ENCODE measurements around the gene OR6B1.

OR6B1 gene

GRCh38 chr7:144000020-144000419, at the start of gene OR6B1:
Gene OR6B1, plus strand, starts transcription at chr7:144000320. Its CDS starts 3,677 bp downstream, at chr7:144003997.
- DNase-seq (ENCODE audit: low spot score in 2 of 2) (no peak), ATAC-seq (no peak)
- Mint-ChIP-seq H3K9me3 (no peaks in the 10 kb centered on the region), H3K4me1 (no peaks in the 10 kb centered on the region), H3K4me3 (no peak within 1 kb of the TSS), H3K27ac (no peak within 1 kb of the TSS), H3K36me3 (no peaks in the 10 kb centered on the region)

GRCh38 chr7:143953421-143953820, 46.7 kb upstream of the OR6B1 start:
- no peak overlapping the region for H3K4me3 Mint-ChIP-seq
- DNase-seq (ENCODE audit: low spot score in 2 of 2) (no peak), ATAC-seq (no peak)
- no peaks in the 10 kb centered on the region for H3K9me3 Mint-ChIP-seq
- no peaks in the 10 kb centered on the region for H3K4me1 Mint-ChIP-seq
- H3K36me3 Mint-ChIP-seq, result no peaks in the 10 kb centered on the region
- no peak overlapping the region for H3K27ac Mint-ChIP-seq

- Mint-ChIP-seq H3K4me3 (no peak overlapping the region), H3K27ac (no peak overlapping the region), H3K9me3 (no peaks in the 10 kb centered on the region), H3K36me3 (no peaks in the 10 kb centered on the region), H3K4me1 (no peaks in the 10 kb centered on the region)
- ATAC-seq (no peak), DNase-seq (ENCODE audit: low spot score in 2 of 2) (no peak)
These were observed 46.0 kb upstream of the OR6B1 start for GRCh38 chr7:143954135-143954534.

GRCh38 chr7:143954544-143954943, 45.6 kb upstream of the OR6B1 start, which contains the start of gene OR2F1:
Gene OR2F1, plus strand, starts transcription at chr7:143954844. Its CDS starts 5,127 bp downstream, at chr7:143959971.
- H3K27ac Mint-ChIP-seq, result no peak within 1 kb of the TSS
- H3K4me3 Mint-ChIP-seq, result no peak within 1 kb of the TSS
- H3K4me1 Mint-ChIP-seq, result no peaks in the 10 kb centered on the region
- H3K9me3 Mint-ChIP-seq, result no peaks in the 10 kb centered on the region
- H3K36me3 Mint-ChIP-seq, result no peaks in the 10 kb centered on the region
- DNase-seq (ENCODE audit: low spot score in 2 of 2) (no peak), ATAC-seq (no peak)

- Mint-ChIP-seq H3K4me1 (no peaks in the 10 kb centered on the region), H3K9me3 (no peaks in the 10 kb centered on the region), H3K4me3 (no peak overlapping the region), H3K36me3 (no peaks in the 10 kb centered on the region), H3K27ac (no peak overlapping the region)
- no peak for DNase-seq (ENCODE audit: low spot score in 2 of 2)
- ATAC-seq, result no peak
These were observed 41.3 kb upstream of the OR6B1 start for GRCh38 chr7:143958781-143959180.

- no peak overlapping the region for H3K27ac Mint-ChIP-seq
- DNase-seq (ENCODE audit: low spot score in 2 of 2), result no peak
- H3K4me1 Mint-ChIP-seq, result no peaks in the 10 kb centered on the region
- no peaks in the 10 kb centered on the region for H3K36me3 Mint-ChIP-seq
- no peaks in the 10 kb centered on the region for H3K9me3 Mint-ChIP-seq
- H3K4me3 Mint-ChIP-seq, result no peak overlapping the region
- peak; percentile 28 for ATAC-seq
These were observed 39.1 kb upstream of the OR6B1 start for GRCh38 chr7:143960813-143961610.

- Mint-ChIP-seq H3K27ac (no peak overlapping the region), H3K4me3 (no peak overlapping the region), H3K9me3 (no peaks in the 10 kb centered on the region), H3K4me1 (no peaks in the 10 kb centered on the region), H3K36me3 (no peaks in the 10 kb centered on the region)
- DNase-seq (ENCODE audit: low spot score in 2 of 2) (no peak), ATAC-seq (no peak)
These were observed 34.8 kb upstream of the OR6B1 start for GRCh38 chr7:143965280-143965679.

- Mint-ChIP-seq H3K27ac (no peak overlapping the region), H3K9me3 (peaks cover 2% of the 10 kb centered on the region), H3K4me3 (no peak overlapping the region), H3K36me3 (no peaks in the 10 kb centered on the region), H3K4me1 (no peaks in the 10 kb centered on the region)
- DNase-seq (ENCODE audit: low spot score in 2 of 2) (no peak), ATAC-seq (no peak)
These were observed 32.7 kb upstream of the OR6B1 start for GRCh38 chr7:143967398-143967797.

GRCh38 chr7:143973870-143974416, 26.2 kb upstream of the OR6B1 start:
- Mint-ChIP-seq H3K9me3 (peaks cover 2% of the 10 kb centered on the region), H3K4me1 (no peaks in the 10 kb centered on the region), H3K4me3 (no peak overlapping the region), H3K36me3 (no peaks in the 10 kb centered on the region), H3K27ac (no peak overlapping the region)
- DNase-seq (ENCODE audit: low spot score in 2 of 2), result no peak
- ATAC-seq, result no peak

- Mint-ChIP-seq H3K36me3 (no peaks in the 10 kb centered on the region), H3K4me3 (no peak overlapping the region), H3K4me1 (no peaks in the 10 kb centered on the region), H3K9me3 (peaks cover 2% of the 10 kb centered on the region), H3K27ac (no peak overlapping the region)
- ATAC-seq (no peak), DNase-seq (ENCODE audit: low spot score in 2 of 2) (no peak)
These were observed 25.7 kb upstream of the OR6B1 start for GRCh38 chr7:143974459-143974858.

- Mint-ChIP-seq H3K9me3 (peaks cover 2% of the 10 kb centered on the region), H3K27ac (no peak overlapping the region)
- ATAC-seq, result no peak
These were observed 24.5 kb upstream of the OR6B1 start for GRCh38 chr7:143975617-143976016.

GRCh38 chr7:143978585-143978984, 21.5 kb upstream of the OR6B1 start:
- no peaks in the 10 kb centered on the region for H3K9me3 Mint-ChIP-seq
- no peak overlapping the region for H3K4me3 Mint-ChIP-seq
- H3K27ac Mint-ChIP-seq, result no peak overlapping the region
- no peaks in the 10 kb centered on the region for H3K36me3 Mint-ChIP-seq
- ATAC-seq (no peak), DNase-seq (ENCODE audit: low spot score in 2 of 2) (no peak)
- no peaks in the 10 kb centered on the region for H3K4me1 Mint-ChIP-seq

More at GRCh38 chr7:143975617-143976016, 24.5 kb upstream of the OR6B1 start:
- Mint-ChIP-seq H3K36me3 (no peaks in the 10 kb centered on the region), H3K4me1 (no peaks in the 10 kb centered on the region), H3K4me3 (no peak overlapping the region)
- DNase-seq (ENCODE audit: low spot score in 2 of 2), result no peak

- no peak overlapping the region for H3K27ac Mint-ChIP-seq
- no peak for DNase-seq (ENCODE audit: low spot score in 2 of 2)
- H3K4me3 Mint-ChIP-seq, result no peak overlapping the region
- no peak for ATAC-seq
- no peaks in the 10 kb centered on the region for H3K36me3 Mint-ChIP-seq
- no peaks in the 10 kb centered on the region for H3K4me1 Mint-ChIP-seq
- no peaks in the 10 kb centered on the region for H3K9me3 Mint-ChIP-seq
These were observed 20.8 kb upstream of the OR6B1 start for GRCh38 chr7:143979359-143979758.

- Mint-ChIP-seq H3K36me3 (no peaks in the 10 kb centered on the region), H3K4me3 (no peak overlapping the region), H3K27ac (no peak overlapping the region), H3K9me3 (no peaks in the 10 kb centered on the region), H3K4me1 (no peaks in the 10 kb centered on the region)
- ATAC-seq, result no peak
- DNase-seq (ENCODE audit: low spot score in 2 of 2), result no peak
These were observed 20.1 kb upstream of the OR6B1 start for GRCh38 chr7:143979998-143980397.

- no peaks in the 10 kb centered on the region for H3K4me1 Mint-ChIP-seq
- DNase-seq (ENCODE audit: low spot score in 2 of 2) (no peak), ATAC-seq (no peak)
- H3K27ac Mint-ChIP-seq, result no peak overlapping the region
- no peak overlapping the region for H3K4me3 Mint-ChIP-seq
- no peaks in the 10 kb centered on the region for H3K9me3 Mint-ChIP-seq
- H3K36me3 Mint-ChIP-seq, result no peaks in the 10 kb centered on the region
These were observed 19.2 kb upstream of the OR6B1 start for GRCh38 chr7:143980746-143981510.

GRCh38 chr7:143983960-143984359, 16.2 kb upstream of the OR6B1 start:
- no peaks in the 10 kb centered on the region for H3K9me3 Mint-ChIP-seq
- H3K36me3 Mint-ChIP-seq, result no peaks in the 10 kb centered on the region
- no peak for ATAC-seq
- H3K4me1 Mint-ChIP-seq, result peaks cover 7% of the 10 kb centered on the region
- H3K27ac Mint-ChIP-seq, result no peak overlapping the region
- no peak for DNase-seq (ENCODE audit: low spot score in 2 of 2)
- H3K4me3 Mint-ChIP-seq, result no peak overlapping the region
